Measurements from ENCODE around the gene NPHP3.

DNA sequence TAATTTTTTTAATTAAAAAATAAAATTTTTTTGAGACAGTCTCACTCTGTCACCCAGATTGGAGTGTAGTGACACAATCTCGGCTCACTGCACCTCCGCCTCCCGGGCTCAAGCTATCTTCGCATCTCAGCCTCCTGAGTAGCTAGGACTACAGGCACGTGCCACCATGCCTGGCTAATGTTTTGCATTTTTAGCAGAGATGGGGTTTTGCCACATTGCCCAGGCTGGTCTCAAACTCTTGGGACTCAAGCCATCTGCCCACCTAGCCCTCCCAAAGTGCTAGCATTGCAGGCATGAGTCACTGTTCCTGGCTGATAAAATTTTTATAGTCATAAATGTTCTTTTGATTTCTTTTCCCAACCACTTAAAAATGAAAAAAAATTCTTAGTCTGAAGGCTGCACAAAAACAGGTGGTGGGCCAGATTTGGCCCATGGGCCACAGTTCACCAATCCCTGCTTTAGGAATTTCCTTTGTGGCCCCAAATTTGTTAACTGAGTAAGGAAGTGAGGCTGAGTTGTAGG lies 52.9 kb downstream of the NPHP3 start:
- TF ChIP-seq, protein P1, sequence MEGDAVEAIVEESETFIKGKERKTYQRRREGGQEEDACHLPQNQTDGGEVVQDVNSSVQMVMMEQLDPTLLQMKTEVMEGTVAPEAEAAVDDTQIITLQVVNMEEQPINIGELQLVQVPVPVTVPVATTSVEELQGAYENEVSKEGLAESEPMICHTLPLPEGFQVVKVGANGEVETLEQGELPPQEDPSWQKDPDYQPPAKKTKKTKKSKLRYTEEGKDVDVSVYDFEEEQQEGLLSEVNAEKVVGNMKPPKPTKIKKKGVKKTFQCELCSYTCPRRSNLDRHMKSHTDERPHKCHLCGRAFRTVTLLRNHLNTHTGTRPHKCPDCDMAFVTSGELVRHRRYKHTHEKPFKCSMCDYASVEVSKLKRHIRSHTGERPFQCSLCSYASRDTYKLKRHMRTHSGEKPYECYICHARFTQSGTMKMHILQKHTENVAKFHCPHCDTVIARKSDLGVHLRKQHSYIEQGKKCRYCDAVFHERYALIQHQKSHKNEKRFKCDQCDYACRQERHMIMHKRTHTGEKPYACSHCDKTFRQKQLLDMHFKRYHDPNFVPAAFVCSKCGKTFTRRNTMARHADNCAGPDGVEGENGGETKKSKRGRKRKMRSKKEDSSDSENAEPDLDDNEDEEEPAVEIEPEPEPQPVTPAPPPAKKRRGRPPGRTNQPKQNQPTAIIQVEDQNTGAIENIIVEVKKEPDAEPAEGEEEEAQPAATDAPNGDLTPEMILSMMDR (IDR thresholded peaks at IDR 0.05 in 4 of 5, conservative IDR thresholded peaks at IDR 0.05 in 1 of 5) = no peak
- TF ChIP-seq POLR2A (IDR thresholded peaks at IDR 0.05) = no peak

All from gastrocnemius medialis (tissue), 4 donors.